ENCODE measurements around the gene SHC2.
A peak's percentile ranks its signal among the peaks of the same experiment; 100 is the strongest.
"Not testable (repeated sequence)": the region's sequence is repeated elsewhere in the genome, so short reads cannot be mapped to it uniquely, and the experiment has no call there.

Gene SHC2

GRCh38 chr19:386632-387301, 74.1 kb downstream of the SHC2 start:
- DNase-seq, result not testable (repeated sequence)

- not testable (repeated sequence) for DNase-seq
Observed at GRCh38 chr19:386189-386588, 74.6 kb downstream of the SHC2 start.

GRCh38 chr19:384799-385169, 76.0 kb downstream of the SHC2 start:
- DNase-seq, result no peak

- no peak for DNase-seq
Observed at GRCh38 chr19:383922-384798, 76.7 kb downstream of the SHC2 start.

- no peak for DNase-seq
Observed at GRCh38 chr19:383040-383439, 77.8 kb downstream of the SHC2 start.

GRCh38 chr19:382578-382977, 78.3 kb downstream of the SHC2 start:
- DNase-seq, result peak; percentile 76

- not testable (repeated sequence) for DNase-seq
Observed at GRCh38 chr19:381901-382300, 78.9 kb downstream of the SHC2 start.

- not testable (repeated sequence) for DNase-seq
Observed at GRCh38 chr19:380618-381219, 80.1 kb downstream of the SHC2 start.

GRCh38 chr19:379796-380195, 81.0 kb downstream of the SHC2 start:
- no peak for DNase-seq

- DNase-seq, result no peak
Observed at GRCh38 chr19:378706-379105, 82.1 kb downstream of the SHC2 start.

GRCh38 chr19:377801-378581, 82.8 kb downstream of the SHC2 start:
- no peak for DNase-seq

GRCh38 chr19:376111-376470, 84.7 kb downstream of the SHC2 start:
- DNase-seq, result no peak

- DNase-seq, result no peak
Observed at GRCh38 chr19:375395-376110, 85.3 kb downstream of the SHC2 start.

- no peak for DNase-seq
Observed at GRCh38 chr19:374886-375235, 86.0 kb downstream of the SHC2 start.

- DNase-seq, result no peak
Observed at GRCh38 chr19:374183-374885, 86.5 kb downstream of the SHC2 start.

GRCh38 chr19:373391-374182, 87.2 kb downstream of the SHC2 start:
- no peak for DNase-seq

- DNase-seq, result no peak
Observed at GRCh38 chr19:372306-372890, 88.4 kb downstream of the SHC2 start.

GRCh38 chr19:371501-372168, 89.2 kb downstream of the SHC2 start:
- DNase-seq, result no peak

GRCh38 chr19:370641-371330, 90.0 kb downstream of the SHC2 start:
- no peak for DNase-seq
